Endothelial cell of umbilical vein (primary cell): ENCODE data around the gene GMPPA. TPM values are rescaled to one million over a fixed set of nuclear protein-coding genes. Genes with fewer than 3 reads are reported as not detected.
A peak's percentile ranks its signal among the peaks of the same experiment; 100 is the strongest.

Experiments
- BruUV-seq: library from RNA; stranded (reverse); fragments of 400-500 nt; replicated peaks from 2 replicates; lab custom pipeline; 2021; lab: Mats Ljungman, UMichigan
- CTCF ChIA-PET: fragments of 300-600, 350-600 bp; sonication (Branson Sonifier 250); formaldehyde crosslinking; loops from one replicate; lab custom pipeline; 2021; ENCODE audit warnings: antibody characterized with exemption, inconsistent platforms; lab: Charles Lee
- POLR2A ChIA-PET: fragments of 300-600, 350-600 bp; sonication (Branson Sonifier 250); formaldehyde crosslinking; loops from one replicate; lab custom pipeline; 2021; ENCODE audit warnings: antibody characterized with exemption, inconsistent platforms; lab: Charles Lee
- DNase-seq: peaks from one replicate; pipeline ENCODE4 v3.0.0-alpha.2; 2011; ENCODE audit warnings: low read depth, low spot score
- FAIRE-seq: peaks from 2 replicates; lab custom pipeline; 2011; peaks lifted over from hg19 to GRCh38; lab: Jason Lieb, UNC
- H2AFZ ChIP-seq: 2 replicates; pipeline ENCODE4 v1.6.0; 2012; ENCODE audit warnings: low read depth, low read length, control low read depth, inconsistent platforms
- H3K27ac ChIP-seq: 2 replicates; pipeline ENCODE4 v1.5.1; 2011; ENCODE audit warnings: low read depth, mild to moderate bottlenecking, control low read depth, low read length, moderate library complexity; ENCODE audit not compliant: insufficient read depth
- H3K27me3 ChIP-seq, 2 experiments: 2 replicates each; pipeline versions ENCODE4 v1.6.0 to v1.6.1; 2011; ENCODE audit warnings: low read length in 2 of 2, mixed read lengths in 1 of 2; ENCODE audit not compliant: control insufficient read depth in 2 of 2, insufficient read depth in 2 of 2
- H3K36me3 ChIP-seq, 2 experiments: 2 replicates in 1 of 2; 3 replicates in 1 of 2; pipeline ENCODE4 v1.5.1; 2011; ENCODE audit warnings: low read length in 2 of 2, mild to moderate bottlenecking in 1 of 2, moderate library complexity in 1 of 2; ENCODE audit not compliant: control insufficient read depth in 2 of 2, insufficient read depth in 2 of 2; ENCODE audit errors: extremely low read depth in 1 of 2
- H3K4me1 ChIP-seq: 3 replicates; pipeline ENCODE4 v1.5.1; 2011; ENCODE audit warnings: mild to moderate bottlenecking, low read length; ENCODE audit not compliant: control insufficient read depth, insufficient read depth; ENCODE audit errors: extremely low read depth
- H3K4me2 ChIP-seq: 2 replicates; pipeline ENCODE4 v1.6.1; 2011; ENCODE audit warnings: low read length, control low read depth, mixed read lengths; ENCODE audit not compliant: insufficient read depth
- H3K4me3 ChIP-seq, 3 experiments: fragments of 200-600 bp in 1 of 3; sonication (generic), shearing (Covaris generic) in 1 of 3; replicated peaks in 1 of 3; 2 replicates each; pipeline ENCODE4 v1.5.1; 2011 to 2016; ENCODE audit warnings: control low read depth in 3 of 3, low read length in 3 of 3, mild to moderate bottlenecking in 2 of 3, inconsistent platforms in 1 of 3, low read depth in 1 of 3, moderate library complexity in 1 of 3; ENCODE audit not compliant: insufficient read depth in 1 of 3
- H3K79me2 ChIP-seq: 2 replicates; pipeline ENCODE4 v1.6.0; 2012; ENCODE audit warnings: low read length, inconsistent platforms; ENCODE audit not compliant: control insufficient read depth, insufficient read depth
- H3K9ac ChIP-seq: replicated peaks from 2 replicates; pipeline ENCODE3; 2011; ENCODE audit warnings: low read length, control low read depth; ENCODE audit not compliant: insufficient read depth; ENCODE audit errors: extremely low read depth
- H3K9me1 ChIP-seq: replicated peaks from 3 replicates; pipeline ENCODE4 v1.6.0; 2011; ENCODE audit warnings: mild to moderate bottlenecking, low read length; ENCODE audit not compliant: control insufficient read depth, insufficient read depth; ENCODE audit errors: extremely low read depth
- H3K9me3 ChIP-seq: replicated peaks from 2 replicates; pipeline ENCODE4 v1.5.1; 2012; ENCODE audit warnings: low read length, inconsistent platforms; ENCODE audit not compliant: control insufficient read depth, insufficient read depth
- H4K20me1 ChIP-seq: replicated peaks from 2 replicates; pipeline ENCODE3; 2011; ENCODE audit warnings: mild to moderate bottlenecking, low read length; ENCODE audit not compliant: control insufficient read depth, insufficient read depth; ENCODE audit errors: extremely low read depth
- EZH2 ChIP-seq: IDR thresholded peaks from 2 replicates; pipeline ENCODE4 v1.6.1; 2012; ENCODE audit warnings: borderline replicate concordance, low read depth, mild to moderate bottlenecking, moderate library complexity, low read length, inconsistent platforms; ENCODE audit not compliant: severe bottlenecking
- JUN ChIP-seq: IDR thresholded peaks from 2 replicates; pipeline ENCODE4 v1.6.1; 2011; ENCODE audit warnings: borderline replicate concordance, low read depth; ENCODE audit not compliant: insufficient read length, insufficient read depth
- dilution Hi-C: fragments of 300-500 bp; cut with MboI; formaldehyde crosslinking; loops from one replicate; pipeline ENCODE4 v1.15.0; 2019; ENCODE audit warnings: low sequenced_read_pairs; ENCODE audit not compliant: extremely low pct_ligation_motif_present
- intact Hi-C: fragments of 100-400 bp; cut with micrococcal nuclease; formaldehyde crosslinking; loops from one replicate; pipeline ENCODE4 v1.10.0; 2022
- polyA plus RNA-seq, 4 experiments: library from polyadenylated mRNA; depleted of rRNA in 3 of 4; stranded (reverse) in 3 of 4; unstranded in 1 of 4; fragments of >200 nt; gene quantifications; 2 replicates each; pipeline versions ENCODE4 v1.2.1 to v1.2.3, GENCODE V29; 2011 to 2012; ENCODE audit warnings: missing spikeins in 1 of 4
- total RNA-seq: library from RNA; stranded (reverse); gene quantifications from 2 replicates; pipeline ENCODE4 v1.2.3, GENCODE V29; 2021
- TF ChIP-seq, protein P1 (sequence below), 2 donors: IDR thresholded peaks; 1 replicate in 1 of 2; 2 replicates in 1 of 2; pipeline ENCODE4 v1.5.1; 2011; ENCODE audit warnings: low read length in 2 of 2, mild to moderate bottlenecking in 2 of 2, moderate library complexity in 2 of 2, control low read depth in 1 of 2, inconsistent platforms in 1 of 2, low read depth in 1 of 2; ENCODE audit not compliant: insufficient read depth in 1 of 2; ENCODE audit errors: extremely low read depth in 1 of 2

The GMPPA gene
- total and polyA plus RNA-seq, 2 donors (not counting 3 experiments of a cell fraction or from before 2014, with no cell fraction given): 39.1 to 104 TPM

DNA sequence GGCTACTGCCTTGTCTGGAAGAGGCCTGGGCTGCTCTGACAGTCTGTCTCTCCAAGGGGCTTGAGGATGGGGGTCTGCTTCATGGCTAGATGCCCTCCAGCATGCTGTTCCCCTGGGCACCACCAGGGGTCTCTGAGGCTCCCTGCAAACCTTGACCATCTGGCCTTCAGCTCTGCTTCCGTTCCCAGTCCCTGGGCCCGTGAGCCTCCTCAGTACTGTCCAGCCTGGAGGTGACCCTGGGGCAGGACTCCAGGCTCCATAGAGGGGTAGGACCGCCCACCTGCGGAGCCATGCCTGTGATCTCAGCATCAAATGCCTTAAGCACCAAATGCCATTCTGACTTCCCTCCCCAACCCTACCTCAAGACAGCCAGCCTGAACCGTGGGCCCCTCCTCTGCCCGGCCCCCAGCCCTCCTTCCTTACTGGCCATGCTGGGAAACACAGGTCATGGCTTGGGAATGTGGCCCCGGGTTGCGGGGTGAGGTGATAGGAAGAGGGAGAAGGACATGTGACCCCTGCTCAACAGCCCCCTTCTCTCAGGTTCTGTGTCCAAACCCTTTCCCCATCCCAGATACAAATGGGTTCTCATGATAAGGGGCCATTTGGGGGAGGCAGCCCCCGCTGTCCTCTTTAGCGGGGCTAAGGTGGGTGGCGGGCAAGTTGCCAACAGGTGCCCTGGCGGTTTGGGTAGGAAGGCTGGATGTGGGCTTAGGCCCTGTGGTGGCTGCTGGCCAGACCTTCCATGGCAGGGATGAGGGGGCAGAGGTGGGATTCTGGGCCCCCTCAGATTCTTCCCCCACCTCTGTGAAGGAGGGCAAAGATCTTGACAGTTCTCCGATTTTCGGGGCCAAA, 39.0 kb upstream of the GMPPA start:
- TF ChIP-seq JUN (no peak), EZH2 (no peak)
- TF ChIP-seq, protein P1, sequence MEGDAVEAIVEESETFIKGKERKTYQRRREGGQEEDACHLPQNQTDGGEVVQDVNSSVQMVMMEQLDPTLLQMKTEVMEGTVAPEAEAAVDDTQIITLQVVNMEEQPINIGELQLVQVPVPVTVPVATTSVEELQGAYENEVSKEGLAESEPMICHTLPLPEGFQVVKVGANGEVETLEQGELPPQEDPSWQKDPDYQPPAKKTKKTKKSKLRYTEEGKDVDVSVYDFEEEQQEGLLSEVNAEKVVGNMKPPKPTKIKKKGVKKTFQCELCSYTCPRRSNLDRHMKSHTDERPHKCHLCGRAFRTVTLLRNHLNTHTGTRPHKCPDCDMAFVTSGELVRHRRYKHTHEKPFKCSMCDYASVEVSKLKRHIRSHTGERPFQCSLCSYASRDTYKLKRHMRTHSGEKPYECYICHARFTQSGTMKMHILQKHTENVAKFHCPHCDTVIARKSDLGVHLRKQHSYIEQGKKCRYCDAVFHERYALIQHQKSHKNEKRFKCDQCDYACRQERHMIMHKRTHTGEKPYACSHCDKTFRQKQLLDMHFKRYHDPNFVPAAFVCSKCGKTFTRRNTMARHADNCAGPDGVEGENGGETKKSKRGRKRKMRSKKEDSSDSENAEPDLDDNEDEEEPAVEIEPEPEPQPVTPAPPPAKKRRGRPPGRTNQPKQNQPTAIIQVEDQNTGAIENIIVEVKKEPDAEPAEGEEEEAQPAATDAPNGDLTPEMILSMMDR (IDR thresholded peaks at IDR 0.05; ENCODE audit: extremely low read depth in 1 of 2, insufficient read depth in 1 of 2, low read depth in 1 of 2, low read length in 2 of 2): peak; percentile 79 to 95
- Histone ChIP-seq H3K9ac (no peak overlapping the region), H3K79me2 (no peaks in the 10 kb centered on the region), H3K4me1 (no peaks in the 10 kb centered on the region), H3K36me3 (no peaks in the 10 kb centered on the region), H3K27me3 (no peaks in the 10 kb centered on the region), H3K9me1 (no peaks in the 10 kb centered on the region), H3K27ac (no peak overlapping the region), H3K4me3 (no peak overlapping the region), H4K20me1 (no peaks in the 10 kb centered on the region), H2AFZ (no peak overlapping the region), H3K4me2 (no peak overlapping the region), H3K9me3 (no peaks in the 10 kb centered on the region)
- CTCF ChIA-PET: interaction anchor here (0.6 to 8.2 kb wide), 30 partner anchors 9 to 230 kb away, joined by 3 to 181 read pairs (median 5); partner anchors contain the start of genes CHPF, SPEG and TMEM198
- FAIRE-seq (peak; percentile 79), DNase-seq (peak; percentile 38)
- intact Hi-C loops (loop anchor here (1.0 to 2.0 kb wide), 3 partner anchors 17 to 71 kb away; no protein-coding TSS in a partner anchor), dilution Hi-C loops (no loop called here)
- POLR2A ChIA-PET: no interaction called here
- BruUV-seq: no TSS peak
